ENCODE data around the gene ANXA11. TPM values are rescaled to one million over a fixed set of nuclear protein-coding genes. Genes with fewer than 3 reads are reported as not detected.

The ANXA11 gene
- total RNA-seq, 1 experiment from 2014 or later = 110 TPM

- no peak for DNase-seq (ENCODE audit: low spot score)
Measured at GRCh38 chr10:80166581-80167470, 38.5 kb downstream of the ANXA11 start.

DNA sequence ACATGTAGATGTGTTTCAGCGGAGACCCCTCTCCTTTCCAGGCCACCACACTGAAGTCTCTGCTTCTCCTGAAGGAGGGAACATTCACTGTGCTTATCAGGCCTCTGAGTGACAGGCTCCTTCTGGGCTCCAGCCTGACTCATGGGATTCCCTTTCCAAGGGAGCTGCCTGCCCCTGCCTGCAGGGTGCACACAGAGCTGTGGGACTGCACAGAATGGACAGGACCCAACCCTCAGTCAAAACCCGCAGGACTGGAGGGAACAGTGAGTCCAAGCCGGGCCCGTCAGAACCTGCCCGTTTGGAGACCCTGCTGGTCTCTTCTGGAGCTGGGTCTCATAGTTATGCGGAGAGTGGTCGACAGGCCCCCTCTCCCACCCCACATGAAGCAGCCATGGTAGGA is 40.2 kb downstream of the ANXA11 start:
- peak; percentile 51 for DNase-seq (ENCODE audit: low spot score)

DNA sequence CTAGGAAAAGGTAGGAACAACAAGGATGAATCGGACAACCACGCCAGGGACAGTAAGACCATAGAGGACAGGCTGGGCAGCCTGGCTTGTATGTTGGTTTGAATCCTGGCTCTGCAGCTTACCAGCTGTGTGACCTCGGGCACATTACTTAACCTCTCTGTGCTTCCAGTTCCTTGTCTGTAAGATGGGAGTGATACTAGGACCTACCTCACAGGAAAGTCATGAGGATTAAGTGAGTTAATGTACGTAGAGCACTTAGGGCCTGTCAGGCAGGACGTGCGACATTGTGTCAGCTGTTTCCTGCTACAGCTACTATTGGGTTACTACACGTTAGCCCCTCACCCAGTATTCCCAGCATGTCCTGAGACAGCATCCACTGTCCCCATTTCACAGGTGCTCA is 40.7 kb downstream of the ANXA11 start:
- no peak for DNase-seq (ENCODE audit: low spot score)

- peak; percentile 91 for DNase-seq (ENCODE audit: low spot score)
Measured at GRCh38 chr10:80163741-80164341, 41.5 kb downstream of the ANXA11 start.

GRCh38 chr10:80161321-80162083 is 43.8 kb downstream of the ANXA11 start:
- no peak for DNase-seq (ENCODE audit: low spot score)

GRCh38 chr10:80160361-80161320 is 44.7 kb downstream of the ANXA11 start:
- no peak for DNase-seq (ENCODE audit: low spot score)

GRCh38 chr10:80159166-80159873 is 46.0 kb downstream of the ANXA11 start:
- no peak for DNase-seq (ENCODE audit: low spot score)

GRCh38 chr10:80158598-80159127 is 46.7 kb downstream of the ANXA11 start:
- peak; percentile 98 for DNase-seq (ENCODE audit: low spot score)

DNA sequence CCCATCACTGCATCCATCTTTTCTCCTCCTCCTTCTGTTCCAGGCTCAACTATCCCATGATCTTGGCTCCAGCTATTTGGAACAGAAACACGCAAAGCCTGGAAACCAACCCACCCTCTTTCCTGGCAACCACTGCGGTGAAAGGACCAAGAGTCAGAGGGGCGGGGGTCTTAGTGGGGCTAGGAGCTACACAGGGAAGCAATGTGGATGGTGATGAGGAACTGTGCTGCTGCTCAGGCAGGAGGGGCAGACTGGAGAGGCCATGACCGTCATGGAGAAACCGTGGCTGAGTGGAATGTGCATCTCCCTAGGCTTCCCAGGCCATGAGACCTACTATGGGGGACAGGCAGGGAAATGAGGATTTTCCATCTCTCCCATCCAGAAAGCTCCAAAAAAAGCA is 47.2 kb downstream of the ANXA11 start:
- no peak for DNase-seq (ENCODE audit: low spot score)

DNA sequence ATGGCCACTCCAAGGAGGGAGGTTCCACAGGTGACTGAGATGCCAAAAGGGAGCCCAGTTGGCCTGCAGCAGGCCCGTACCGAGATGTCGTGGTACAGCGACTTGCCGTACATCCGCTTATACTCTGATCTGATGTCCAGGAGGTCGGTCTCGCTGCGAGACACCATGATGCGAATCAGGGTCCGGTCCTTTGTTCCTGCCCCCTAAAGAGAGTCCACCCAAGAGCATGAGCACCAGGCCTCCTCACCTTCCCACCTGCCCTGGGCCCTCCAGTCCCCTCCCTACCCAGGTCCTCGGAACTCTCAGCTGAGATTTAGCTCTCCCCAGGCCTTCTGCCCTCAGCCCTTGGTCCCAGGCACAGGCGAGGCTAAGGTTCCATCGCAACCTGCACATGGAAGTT is 47.8 kb downstream of the ANXA11 start:
- DNase-seq (ENCODE audit: low spot score) = no peak

DNA sequence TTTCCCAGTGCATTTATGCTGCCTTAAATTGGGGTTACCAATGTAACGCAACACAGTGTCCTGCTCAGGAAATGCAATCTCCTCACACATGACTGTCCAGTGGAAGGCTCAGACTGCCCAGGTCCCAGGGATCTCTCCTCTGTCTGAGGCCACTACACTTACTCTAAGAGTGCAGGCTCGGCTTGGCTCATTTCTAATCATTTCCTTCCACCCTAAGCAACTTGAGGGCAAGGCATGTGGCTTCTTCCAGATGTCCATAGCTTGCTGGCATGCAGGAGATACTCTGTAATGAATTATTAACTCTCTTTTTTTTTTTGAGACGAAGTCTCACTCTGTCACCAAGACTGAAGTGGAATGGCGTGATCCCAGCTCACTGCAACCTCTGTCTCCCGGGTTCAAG is 49.1 kb downstream of the ANXA11 start:
- no peak for DNase-seq (ENCODE audit: low spot score)

DNA sequence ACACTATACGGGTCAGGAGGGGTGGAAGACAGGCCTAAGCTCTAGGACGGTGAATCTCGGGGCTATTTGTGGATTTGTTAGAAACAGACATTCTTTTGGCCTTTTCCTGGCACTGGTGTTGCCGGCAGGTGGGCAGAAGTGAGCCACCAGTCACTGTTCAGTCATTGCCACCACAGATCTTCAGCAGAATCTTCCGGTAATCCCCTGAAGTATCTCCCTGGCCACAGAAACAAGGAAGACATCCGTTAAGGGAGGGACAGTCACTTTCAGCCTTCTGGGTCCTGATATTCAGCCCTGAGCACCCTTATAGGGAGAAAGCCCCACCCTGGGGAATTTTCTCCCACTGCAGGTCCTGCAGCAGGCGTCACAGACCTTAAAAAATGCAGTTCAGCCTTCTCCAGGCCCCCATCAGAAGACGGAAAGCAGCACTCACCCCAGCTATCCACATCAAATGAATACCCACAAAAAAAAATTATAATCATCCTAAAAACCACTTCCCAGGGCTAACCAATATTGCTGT is 49.6 kb downstream of the ANXA11 start:
- peak; percentile 62 for DNase-seq (ENCODE audit: low spot score)

GRCh38 chr10:80154978-80155695 is 50.2 kb downstream of the ANXA11 start:
- peak; percentile 69 for DNase-seq (ENCODE audit: low spot score)

DNA sequence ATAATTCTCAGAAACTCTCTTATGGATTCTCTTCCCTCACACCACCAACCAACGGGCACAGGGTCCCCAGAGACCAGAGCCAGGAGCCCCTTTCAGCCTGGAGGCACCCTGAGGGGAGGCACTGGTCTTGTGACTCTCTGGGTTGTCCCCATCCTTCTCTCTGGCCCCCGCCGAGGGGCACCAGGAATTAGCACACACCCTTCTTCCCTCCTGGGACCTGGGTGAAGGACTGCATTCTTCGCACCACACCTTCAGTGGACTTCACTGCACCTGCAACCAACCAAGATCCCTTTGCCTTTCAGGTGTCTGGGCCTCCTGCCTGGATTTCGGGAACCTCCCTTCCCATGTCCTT is 50.7 kb downstream of the ANXA11 start:
- DNase-seq (ENCODE audit: low spot score) = no peak

DNA sequence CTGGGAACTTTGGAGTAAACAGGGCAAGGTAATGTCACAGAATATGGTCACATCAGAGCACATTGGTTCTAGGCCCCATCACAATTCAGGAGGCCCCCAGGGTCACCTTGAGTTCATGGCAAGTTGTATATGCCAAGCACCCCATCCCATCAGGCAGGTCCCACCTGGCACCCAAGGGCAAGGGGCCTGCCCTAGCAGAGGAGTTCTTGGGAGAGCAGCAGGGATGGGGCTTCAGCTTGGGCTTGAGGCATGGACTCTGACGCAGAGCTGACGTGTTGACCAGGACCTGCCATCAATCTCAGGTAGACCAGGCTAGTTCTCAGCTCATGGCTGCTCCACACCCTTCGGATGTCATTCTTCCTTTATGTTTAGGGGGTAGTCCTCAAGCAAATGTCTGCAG is 51.9 kb downstream of the ANXA11 start:
- no peak for DNase-seq (ENCODE audit: low spot score)

- no peak for DNase-seq (ENCODE audit: low spot score)
Measured at GRCh38 chr10:80152820-80153219, 52.5 kb downstream of the ANXA11 start.

DNA sequence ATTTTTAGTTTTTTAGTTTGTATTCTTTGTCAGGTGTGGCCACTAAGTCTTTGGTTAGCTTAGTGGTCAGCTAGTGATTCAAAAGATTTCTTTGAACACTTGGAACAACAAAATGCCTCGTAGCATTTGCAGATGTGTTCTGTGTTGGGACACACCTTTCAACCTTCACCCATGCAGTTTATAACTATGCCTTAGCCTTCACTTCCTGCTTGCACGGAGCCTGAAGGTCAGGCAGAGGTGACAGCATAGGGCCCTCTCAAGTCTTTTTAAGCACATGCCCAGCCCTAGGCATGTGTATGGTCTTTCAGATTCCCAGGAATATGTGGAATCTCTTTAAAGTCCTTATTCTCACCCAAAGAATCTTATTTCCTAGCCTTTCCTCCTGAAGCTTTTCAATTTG is 55.2 kb downstream of the ANXA11 start:
- no peak for DNase-seq (ENCODE audit: low spot score)

- DNase-seq (ENCODE audit: low spot score) = no peak
Measured at GRCh38 chr10:80149123-80149522, 56.2 kb downstream of the ANXA11 start.

- DNase-seq (ENCODE audit: low spot score) = no peak
Measured at GRCh38 chr10:80148166-80148805, 57.1 kb downstream of the ANXA11 start.

Data from A172 (cell line).